UCSD-AML1 (cell line): ENCODE data around the gene SERP1.

Experiments used
- DNase-seq: peaks from one replicate; lab custom pipeline; 2025; ENCODE audit not compliant: unreplicated experiment; lab: John Stamatoyannopoulos, UW

SERP1 gene

GRCh38 chr3:150494411-150494977 is 51.8 kb downstream of the SERP1 start:
- no peak for DNase-seq
